MM.1S (cell line): Measurements from ENCODE around the gene IL19.

Experiments
- EZH2 ChIP-seq: fragments of 300-600 bp; sonication (generic); optimal IDR thresholded peaks from 2 replicates; pipeline ENCODE3; 2017; ENCODE audit warnings: low read depth, mild to moderate bottlenecking, antibody characterized with exemption, low read length, mixed read lengths
- EZH2phosphoT487 ChIP-seq: fragments of 300-600 bp; sonication (generic); IDR thresholded peaks from 2 replicates; pipeline ENCODE4 v1.6.1; 2018; ENCODE audit warnings: antibody characterized with exemption, low read length
- TF ChIP-seq, protein P1 (sequence below): fragments of 300-600 bp; sonication (generic); IDR thresholded peaks from 2 replicates; pipeline ENCODE4 v1.5.1; 2016; ENCODE audit warnings: antibody characterized with exemption, low read length, mixed read lengths

GRCh38 chr1:206796981-206797402 lies 26.4 kb downstream of the IL19 start:
- TF ChIP-seq, protein P1, sequence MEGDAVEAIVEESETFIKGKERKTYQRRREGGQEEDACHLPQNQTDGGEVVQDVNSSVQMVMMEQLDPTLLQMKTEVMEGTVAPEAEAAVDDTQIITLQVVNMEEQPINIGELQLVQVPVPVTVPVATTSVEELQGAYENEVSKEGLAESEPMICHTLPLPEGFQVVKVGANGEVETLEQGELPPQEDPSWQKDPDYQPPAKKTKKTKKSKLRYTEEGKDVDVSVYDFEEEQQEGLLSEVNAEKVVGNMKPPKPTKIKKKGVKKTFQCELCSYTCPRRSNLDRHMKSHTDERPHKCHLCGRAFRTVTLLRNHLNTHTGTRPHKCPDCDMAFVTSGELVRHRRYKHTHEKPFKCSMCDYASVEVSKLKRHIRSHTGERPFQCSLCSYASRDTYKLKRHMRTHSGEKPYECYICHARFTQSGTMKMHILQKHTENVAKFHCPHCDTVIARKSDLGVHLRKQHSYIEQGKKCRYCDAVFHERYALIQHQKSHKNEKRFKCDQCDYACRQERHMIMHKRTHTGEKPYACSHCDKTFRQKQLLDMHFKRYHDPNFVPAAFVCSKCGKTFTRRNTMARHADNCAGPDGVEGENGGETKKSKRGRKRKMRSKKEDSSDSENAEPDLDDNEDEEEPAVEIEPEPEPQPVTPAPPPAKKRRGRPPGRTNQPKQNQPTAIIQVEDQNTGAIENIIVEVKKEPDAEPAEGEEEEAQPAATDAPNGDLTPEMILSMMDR: no peak
- no peak for TF ChIP-seq EZH2phosphoT487
- TF ChIP-seq EZH2: no peak
